Right forelimb (tissue), 1 donor: ENCODE measurements around the gene LIMA1.
"Not testable (repeated sequence)": the region's sequence is repeated elsewhere in the genome, so short reads cannot be mapped to it uniquely, and the experiment has no call there.

ENCODE experiments used
- DNase-seq: peaks from one replicate; pipeline ENCODE4 v3.0.0-alpha.2; 2018

Gene LIMA1

DNA sequence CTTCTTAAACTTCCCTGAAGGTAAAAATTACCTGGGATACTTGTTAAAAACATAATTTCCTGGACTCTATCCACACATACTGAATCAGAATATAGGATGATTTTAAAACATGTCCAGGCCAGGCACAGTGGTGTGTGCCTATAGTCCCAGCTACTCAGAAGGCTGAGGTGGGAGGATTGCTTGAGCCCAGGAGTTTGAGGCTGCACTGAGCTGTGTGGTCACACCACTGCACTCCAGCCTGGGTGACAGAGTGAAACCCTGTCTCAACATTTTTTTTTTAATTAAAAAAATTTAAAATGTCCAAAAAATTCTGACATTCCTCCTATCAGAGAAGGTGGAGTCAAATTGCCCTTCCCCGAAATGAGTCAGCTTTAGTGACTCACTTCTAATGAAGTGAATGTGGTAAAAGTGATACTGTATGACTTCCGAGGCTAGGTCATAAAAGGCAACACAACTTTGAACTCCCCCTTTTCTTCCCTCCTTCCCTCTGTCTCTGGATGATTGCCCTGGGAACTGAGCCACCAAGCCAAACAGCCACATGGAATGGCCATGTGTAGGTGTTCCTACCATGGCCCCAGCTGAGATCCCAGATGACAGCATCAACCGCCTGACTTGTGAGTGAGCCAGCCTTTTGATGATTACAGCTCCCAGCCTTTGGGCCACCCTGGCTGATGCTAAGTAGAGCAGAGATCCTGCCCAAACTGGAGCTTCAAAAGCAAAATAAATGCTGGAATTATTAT lies 36.3 kb downstream of the LIMA1 start:
- DNase-seq: no peak

GRCh38 chr12:50246197-50246865 lies 37.0 kb downstream of the LIMA1 start:
- no peak for DNase-seq

DNA sequence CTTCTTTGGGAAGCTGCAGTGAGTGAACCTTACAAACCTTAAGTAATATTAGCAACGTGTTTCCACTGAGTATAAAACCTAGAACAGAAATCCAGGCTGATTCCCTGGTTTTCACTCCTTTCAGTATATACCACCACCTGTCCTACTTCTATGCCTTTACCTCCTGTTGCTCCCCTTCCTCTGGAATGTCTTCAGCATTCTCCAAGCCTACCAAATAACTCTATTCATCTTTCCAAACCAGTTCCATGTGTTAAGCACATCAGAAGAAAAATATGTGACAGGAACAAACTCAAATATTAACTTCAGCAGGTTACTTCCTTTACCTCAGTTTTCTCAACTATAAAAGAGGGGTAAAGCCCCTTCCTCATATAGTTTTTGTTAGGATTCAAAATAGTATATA lies 39.8 kb downstream of the LIMA1 start:
- no peak for DNase-seq

- DNase-seq: no peak
Measured at GRCh38 chr12:50242751-50243191, 40.5 kb downstream of the LIMA1 start.

- no peak for DNase-seq
Measured at GRCh38 chr12:50241178-50241577, 42.1 kb downstream of the LIMA1 start.

- DNase-seq: no peak
Measured at GRCh38 chr12:50240792-50241114, 42.6 kb downstream of the LIMA1 start.

GRCh38 chr12:50240096-50240791 lies 43.1 kb downstream of the LIMA1 start:
- DNase-seq: no peak

DNA sequence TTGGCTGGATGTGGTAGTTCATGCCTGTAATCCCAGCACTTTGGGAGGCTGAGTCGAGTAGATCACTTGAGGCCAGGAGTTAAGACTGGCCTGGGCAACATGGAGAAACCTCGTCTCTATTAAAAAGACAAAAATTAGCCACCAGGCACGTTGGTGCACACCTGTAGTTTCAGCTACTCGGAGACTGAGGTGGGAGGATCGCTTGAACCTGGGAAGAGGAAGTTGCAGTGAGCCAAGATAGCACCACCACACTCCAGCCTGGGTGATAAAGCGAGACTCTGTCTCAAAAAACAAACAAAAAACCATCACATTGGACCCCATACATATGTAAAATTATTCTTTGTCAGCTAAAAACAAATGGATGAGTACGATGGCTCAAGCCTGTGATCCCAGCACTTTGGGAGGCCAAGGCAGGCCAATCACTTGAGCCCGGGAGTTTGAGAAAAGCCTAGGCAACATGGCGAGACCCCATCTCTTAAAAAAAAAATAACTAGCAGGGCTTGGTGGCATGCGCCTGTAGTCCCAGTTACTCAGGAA lies 43.9 kb downstream of the LIMA1 start:
- no peak for DNase-seq

GRCh38 chr12:50234347-50234746 lies 49.0 kb downstream of the LIMA1 start:
- DNase-seq: no peak

DNA sequence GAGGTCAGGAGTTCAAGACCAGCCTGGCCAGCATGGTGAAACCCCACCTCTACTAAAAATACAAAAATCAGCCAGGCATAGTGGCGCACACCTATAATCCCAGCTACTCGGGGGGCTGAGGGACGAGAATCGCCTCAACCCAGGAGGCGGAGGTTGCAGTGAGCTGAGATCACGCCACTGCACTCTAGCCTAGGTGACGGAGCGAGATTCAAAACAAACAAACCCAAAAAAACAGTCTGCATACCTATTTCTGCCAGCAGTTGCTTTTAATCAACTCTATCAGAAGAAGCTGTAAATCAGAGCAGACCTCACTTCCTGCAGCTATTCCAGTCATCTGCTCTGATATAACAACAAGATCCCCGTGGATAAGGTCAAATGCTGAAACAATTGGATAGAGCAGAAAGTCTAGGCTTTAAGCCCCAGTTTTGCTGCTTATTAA lies 50.5 kb downstream of the LIMA1 start:
- no peak for DNase-seq

DNA sequence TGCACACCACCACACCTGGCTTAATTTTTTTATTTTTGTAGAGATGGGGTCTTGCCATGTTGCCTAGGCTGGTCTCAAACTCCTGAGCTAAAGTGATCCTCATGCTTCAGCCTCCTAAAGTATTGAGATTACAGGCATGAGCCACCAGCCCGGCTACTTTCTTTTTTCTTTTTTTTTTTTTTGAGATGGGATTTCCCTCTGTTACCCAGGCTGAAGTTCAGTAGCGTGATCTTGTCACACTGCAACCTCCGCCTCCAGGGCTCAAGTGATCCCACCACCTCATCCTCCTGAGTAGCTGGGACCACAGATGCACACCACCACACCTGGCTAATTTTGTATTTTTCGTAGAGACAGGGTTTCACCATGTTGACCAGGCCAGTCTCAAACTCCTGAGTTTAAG lies 51.1 kb downstream of the LIMA1 start:
- no peak for DNase-seq

DNA sequence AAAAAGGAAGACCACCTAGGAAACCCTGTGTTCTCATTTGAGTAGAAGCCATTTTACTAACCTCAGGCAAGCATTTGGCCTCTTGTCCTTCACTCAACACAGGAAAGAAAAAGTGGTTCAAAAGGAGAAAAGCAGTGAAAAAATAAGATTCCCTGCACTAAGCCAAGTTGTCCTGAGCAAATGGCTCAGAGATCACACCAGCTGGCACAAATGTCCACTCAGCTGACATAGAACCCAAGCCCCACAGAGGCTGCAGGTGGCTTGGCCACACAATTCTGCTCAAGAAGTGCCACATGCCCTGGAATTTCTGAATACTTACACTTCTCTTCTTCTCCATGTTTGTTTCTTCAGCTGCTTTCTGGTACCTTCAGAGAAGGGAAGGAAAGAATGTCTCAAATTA lies 52.0 kb downstream of the LIMA1 start:
- no peak for DNase-seq

- DNase-seq: no peak
Measured at GRCh38 chr12:50230217-50230616, 53.1 kb downstream of the LIMA1 start.

DNA sequence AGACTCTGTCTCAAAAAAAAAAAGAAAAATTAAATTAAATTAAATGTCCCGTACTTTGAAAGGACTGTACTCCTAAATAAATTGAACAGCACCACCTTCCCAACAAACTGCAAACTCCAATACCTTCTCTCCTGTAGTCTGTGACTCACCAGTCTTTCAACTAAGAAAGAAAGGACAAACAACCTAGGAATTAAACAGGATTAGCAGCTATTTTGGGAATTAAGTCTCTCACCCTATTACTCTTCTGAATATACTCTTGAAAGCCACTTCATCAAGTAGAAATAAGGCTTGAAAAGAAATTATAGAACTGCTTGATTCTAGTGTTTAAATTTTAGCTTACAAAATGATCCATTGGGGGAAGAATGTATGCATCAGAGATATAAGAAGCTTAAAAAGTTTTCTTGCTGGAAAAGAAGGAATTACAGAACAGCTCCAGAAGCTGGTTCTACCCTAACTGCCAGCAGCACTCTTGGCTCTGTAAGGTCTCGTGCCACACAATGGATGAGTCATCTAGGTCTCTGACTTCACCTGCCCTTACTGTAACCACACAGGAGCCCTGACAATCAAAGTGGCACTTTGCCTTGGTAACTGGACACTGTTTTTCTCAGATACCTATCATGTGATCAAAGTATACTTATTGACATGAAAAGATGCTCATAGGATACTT lies 59.2 kb downstream of the LIMA1 start:
- no peak for DNase-seq

GRCh38 chr12:50222275-50222783 lies 61.0 kb downstream of the LIMA1 start:
- peak; percentile 78 for DNase-seq

DNA sequence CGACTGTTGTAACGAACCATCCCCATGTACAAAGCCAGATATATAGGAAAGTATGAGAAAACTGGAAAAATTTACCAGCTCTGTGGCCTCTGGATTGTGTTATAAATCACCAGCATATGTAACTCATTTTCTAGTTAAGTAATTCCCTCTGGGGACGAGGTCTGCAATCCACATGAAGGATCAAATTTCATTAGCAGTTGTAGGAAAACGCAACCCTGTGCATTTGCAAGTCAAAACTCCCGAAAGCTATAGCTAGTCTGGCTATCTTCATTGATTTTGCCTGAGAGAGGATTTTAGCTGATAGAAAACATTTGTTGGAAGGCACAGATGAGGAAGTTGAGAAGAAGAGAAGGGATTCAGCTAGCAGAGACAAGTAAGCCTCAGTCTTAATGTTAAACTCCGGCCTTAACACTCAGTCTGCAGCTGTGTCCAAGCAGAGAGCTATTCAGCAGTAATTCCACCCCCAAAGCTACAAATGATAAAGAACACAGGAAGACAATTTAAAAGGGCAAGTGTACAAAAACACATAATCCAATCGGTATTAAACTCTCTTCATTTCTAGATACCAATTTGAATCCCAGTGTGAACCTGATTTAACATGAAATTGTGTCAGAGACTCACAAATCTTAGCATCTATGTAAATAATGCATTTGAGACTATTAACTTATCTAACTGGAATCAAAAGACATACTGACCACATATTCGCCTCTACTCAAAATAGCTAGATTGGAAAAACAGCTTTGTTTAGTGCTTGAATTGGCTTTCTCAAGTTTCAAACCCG lies 61.9 kb downstream of the LIMA1 start:
- peak; percentile 60 for DNase-seq

DNA sequence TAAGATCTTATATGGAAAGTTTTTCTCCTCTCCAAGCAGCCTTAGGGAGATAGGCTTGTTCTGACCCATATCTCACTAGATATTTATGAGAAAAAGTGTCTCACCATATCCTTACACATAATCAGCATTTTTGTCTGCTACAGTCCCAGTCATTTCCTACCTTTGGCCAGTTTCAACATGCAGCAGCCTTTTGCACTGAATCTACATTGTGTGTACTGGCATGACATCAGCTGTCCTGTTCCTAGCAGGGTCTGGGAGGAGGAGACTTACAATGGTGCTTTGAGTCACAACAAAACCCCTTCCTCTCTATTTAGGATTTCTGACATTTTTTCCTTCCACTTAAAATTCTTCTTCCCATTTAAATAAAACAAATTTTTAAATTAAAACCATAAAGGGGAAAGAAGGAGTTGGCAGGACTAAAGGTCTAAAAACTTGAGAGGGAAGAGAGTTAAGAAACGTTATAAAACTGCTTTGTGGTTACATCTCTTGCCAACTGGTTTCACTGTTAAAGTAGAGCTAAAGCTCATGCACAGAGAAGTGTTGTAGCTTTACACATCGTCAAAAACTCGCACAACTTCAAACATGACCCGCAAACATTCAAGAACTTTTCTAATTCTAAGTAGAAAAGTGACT lies 62.8 kb downstream of the LIMA1 start:
- no peak for DNase-seq

DNA sequence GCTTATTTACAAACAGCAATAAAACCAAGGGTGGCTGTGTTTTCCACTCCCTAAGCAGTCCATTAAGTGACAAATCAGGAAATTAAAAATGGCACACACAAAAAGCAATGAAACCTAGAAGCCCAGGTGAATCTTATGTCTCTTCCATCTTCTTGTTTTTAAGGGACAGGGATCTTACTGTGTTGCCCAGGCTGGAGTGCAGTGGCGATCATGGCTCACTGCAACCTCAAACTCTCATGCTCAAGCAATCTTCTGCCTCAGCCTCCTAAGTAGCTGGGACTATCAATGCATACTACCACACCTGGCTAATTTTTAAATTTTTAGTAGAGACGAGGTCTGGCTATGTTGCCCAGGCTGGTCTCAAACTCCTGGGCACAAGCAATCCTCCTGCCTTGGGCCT lies 63.8 kb downstream of the LIMA1 start:
- no peak for DNase-seq

GRCh38 chr12:50219001-50219400 lies 64.3 kb downstream of the LIMA1 start:
- DNase-seq: not testable (repeated sequence)

DNA sequence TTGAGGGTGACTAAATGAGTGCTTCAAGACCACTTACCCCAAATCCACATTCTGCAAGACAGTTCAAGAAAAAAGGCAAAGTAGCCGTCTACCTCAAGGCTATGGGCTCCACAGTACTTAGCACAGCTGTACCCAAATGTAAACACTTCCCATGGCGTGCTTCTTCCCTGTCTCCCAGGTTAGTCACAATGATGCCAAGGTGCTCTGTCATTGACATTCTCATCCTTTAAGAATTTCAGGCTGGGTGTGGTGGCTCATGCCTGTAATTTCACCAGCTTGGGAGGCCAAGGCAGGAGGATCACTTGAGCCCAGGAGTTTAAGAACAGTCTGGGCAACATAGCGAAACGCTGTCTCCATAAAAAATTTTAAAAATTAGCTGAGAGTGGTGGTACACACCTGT lies 64.9 kb downstream of the LIMA1 start:
- no peak for DNase-seq

GRCh38 chr12:50217202-50217601 lies 66.1 kb downstream of the LIMA1 start:
- DNase-seq: no peak

DNA sequence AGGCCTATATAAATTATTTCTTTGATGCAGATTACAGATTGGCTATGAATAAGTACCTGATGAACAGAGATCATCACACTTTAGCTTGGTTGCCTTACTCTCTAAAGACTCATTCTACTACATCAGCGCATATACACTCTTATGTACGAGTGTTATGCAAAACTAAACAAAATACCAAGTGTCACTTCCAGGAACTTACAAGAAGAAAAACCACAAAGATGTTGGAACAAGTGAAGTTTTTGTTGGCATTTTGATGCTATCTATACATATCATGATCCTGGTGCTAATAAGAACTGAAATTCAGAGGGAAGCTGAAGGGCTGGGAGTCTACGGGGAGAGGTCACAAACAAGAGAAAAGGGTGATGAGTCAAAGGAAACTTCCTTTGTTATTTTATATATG lies 68.3 kb downstream of the LIMA1 start:
- DNase-seq: no peak
